ENCODE results near the gene ENO1.

GRCh38 chr1:8818325-8818775, 60.1 kb downstream of the ENO1 start:
- TF ChIP-seq RAD21 (IDR thresholded peaks at IDR 0.05): no peak
- TF ChIP-seq, protein P1, sequence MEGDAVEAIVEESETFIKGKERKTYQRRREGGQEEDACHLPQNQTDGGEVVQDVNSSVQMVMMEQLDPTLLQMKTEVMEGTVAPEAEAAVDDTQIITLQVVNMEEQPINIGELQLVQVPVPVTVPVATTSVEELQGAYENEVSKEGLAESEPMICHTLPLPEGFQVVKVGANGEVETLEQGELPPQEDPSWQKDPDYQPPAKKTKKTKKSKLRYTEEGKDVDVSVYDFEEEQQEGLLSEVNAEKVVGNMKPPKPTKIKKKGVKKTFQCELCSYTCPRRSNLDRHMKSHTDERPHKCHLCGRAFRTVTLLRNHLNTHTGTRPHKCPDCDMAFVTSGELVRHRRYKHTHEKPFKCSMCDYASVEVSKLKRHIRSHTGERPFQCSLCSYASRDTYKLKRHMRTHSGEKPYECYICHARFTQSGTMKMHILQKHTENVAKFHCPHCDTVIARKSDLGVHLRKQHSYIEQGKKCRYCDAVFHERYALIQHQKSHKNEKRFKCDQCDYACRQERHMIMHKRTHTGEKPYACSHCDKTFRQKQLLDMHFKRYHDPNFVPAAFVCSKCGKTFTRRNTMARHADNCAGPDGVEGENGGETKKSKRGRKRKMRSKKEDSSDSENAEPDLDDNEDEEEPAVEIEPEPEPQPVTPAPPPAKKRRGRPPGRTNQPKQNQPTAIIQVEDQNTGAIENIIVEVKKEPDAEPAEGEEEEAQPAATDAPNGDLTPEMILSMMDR (IDR thresholded peaks at IDR 0.05; ENCODE audit: low read depth, low read length, missing input control): no peak
